ENCODE results near the gene ABTB1.
"Not testable (repeated sequence)": the region's sequence is repeated elsewhere in the genome, so short reads cannot be mapped to it uniquely, and the experiment has no call there.

GRCh38 chr3:127682175-127682554, 9.4 kb downstream of the ABTB1 start:
- not testable (repeated sequence) for TF ChIP-seq CTCF, POLR2A (IDR thresholded peaks at IDR 0.05)
